DND-41 (cell line): ENCODE data around the gene SCAPER.
"Not testable (repeated sequence)": the region's sequence is repeated elsewhere in the genome, so short reads cannot be mapped to it uniquely, and the experiment has no call there.

ENCODE experiments used
- ATAC-seq: fragments of 200-7000 bp; cut with Tn5 transposase; 3 replicates; pipeline ENCODE4 v1.9.1; 2021; ENCODE audit warnings: low read depth; ENCODE audit not compliant: insufficient read depth
- DNase-seq: peaks from one replicate; pipeline ENCODE4 v3.0.0-alpha.2; 2020
- H2AFZ ChIP-seq: 2 replicates; pipeline ENCODE4 v1.6.0; 2012; ENCODE audit warnings: low read depth, low read length
- H3K27ac ChIP-seq: 2 replicates; pipeline ENCODE4 v1.5.1; 2012; ENCODE audit warnings: low read length, inconsistent platforms
- H3K27me3 ChIP-seq: fragments of 200-600 bp; sonication (generic); 2 replicates; pipeline ENCODE4 v1.6.0; 2012; ENCODE audit warnings: low read length, mild to moderate bottlenecking, inconsistent platforms; ENCODE audit not compliant: insufficient read depth, poor library complexity
- H3K36me3 ChIP-seq: 2 replicates; pipeline ENCODE4 v1.5.1; 2012; ENCODE audit warnings: low read length, inconsistent platforms; ENCODE audit not compliant: insufficient read depth
- H3K4me1 ChIP-seq: 2 replicates; pipeline ENCODE4 v1.5.1; 2012; ENCODE audit warnings: mild to moderate bottlenecking, low read length; ENCODE audit not compliant: insufficient read depth
- H3K4me2 ChIP-seq: 2 replicates; pipeline ENCODE4 v1.6.0; 2012; ENCODE audit warnings: mild to moderate bottlenecking, moderate library complexity, low read length, inconsistent platforms; ENCODE audit not compliant: insufficient read depth
- H3K4me3 ChIP-seq, 2 experiments: fragments of 200-600 bp in 1 of 2; shearing (Covaris generic) in 1 of 2; 2 replicates each; pipeline ENCODE4 v1.5.1; 2012 to 2016; ENCODE audit warnings: inconsistent platforms in 2 of 2, low read length in 2 of 2, mild to moderate bottlenecking in 2 of 2, low read depth in 1 of 2, moderate library complexity in 1 of 2
- H3K79me2 ChIP-seq: 2 replicates; pipeline ENCODE4 v1.6.0; 2012; ENCODE audit warnings: low read length, inconsistent platforms; ENCODE audit not compliant: insufficient read depth
- H3K9ac ChIP-seq: 2 replicates; pipeline ENCODE4 v1.6.0; 2012; ENCODE audit warnings: low read depth, mild to moderate bottlenecking, inconsistent platforms, low read length, moderate library complexity
- H3K9me3 ChIP-seq: 2 replicates; pipeline ENCODE4 v1.5.1; 2012; ENCODE audit warnings: low read length, moderate library complexity, mild to moderate bottlenecking, inconsistent platforms; ENCODE audit not compliant: insufficient read depth, severe bottlenecking
- H4K20me1 ChIP-seq: 2 replicates; pipeline ENCODE4 v1.6.0; 2012; ENCODE audit warnings: low read length; ENCODE audit not compliant: insufficient read depth
- CTCF ChIP-seq: IDR thresholded peaks from 2 replicates; pipeline ENCODE4 v1.5.1; 2012; ENCODE audit warnings: borderline replicate concordance, low read length, moderate library complexity, mild to moderate bottlenecking; ENCODE audit not compliant: poor library complexity, severe bottlenecking; ENCODE audit errors: extremely low read depth
- EZH2 ChIP-seq: IDR thresholded peaks from 3 replicates; pipeline ENCODE4 v1.6.1; 2012; ENCODE audit warnings: borderline replicate concordance, low read depth, mild to moderate bottlenecking, moderate library complexity, low read length, inconsistent platforms; ENCODE audit not compliant: severe bottlenecking

SCAPER gene

GRCh38 chr15:76704032-76704431 is 201.1 kb downstream of the SCAPER start:
- H2AFZ ChIP-seq, H3K27ac ChIP-seq, H3K79me2 ChIP-seq, H3K27me3 ChIP-seq, ATAC-seq, H3K4me1 ChIP-seq, DNase-seq, H3K9me3 ChIP-seq, H4K20me1 ChIP-seq, H3K4me3 ChIP-seq, H3K9ac ChIP-seq, H3K4me2 ChIP-seq: not testable (repeated sequence)
- H3K36me3 ChIP-seq: peaks cover 26% of the 10 kb centered on the region

GRCh38 chr15:76696840-76697239 is 208.3 kb downstream of the SCAPER start:
- Histone ChIP-seq H4K20me1 (no peaks in the 10 kb centered on the region), H3K27me3 (no peaks in the 10 kb centered on the region), H3K4me1 (no peaks in the 10 kb centered on the region), H3K9me3 (no peaks in the 10 kb centered on the region), H3K9ac (no peak overlapping the region), H3K4me2 (no peak overlapping the region), H3K27ac (no peak overlapping the region), H3K4me3 (no peak overlapping the region), H2AFZ (no peak overlapping the region), H3K79me2 (no peaks in the 10 kb centered on the region), H3K36me3 (peaks cover 21% of the 10 kb centered on the region)
- TF ChIP-seq CTCF (no peak), EZH2 (no peak)
- no peak for ATAC-seq
- no peak for DNase-seq

GRCh38 chr15:76692546-76692945 is 212.6 kb downstream of the SCAPER start:
- not testable (repeated sequence) for H4K20me1 ChIP-seq, H3K4me1 ChIP-seq, ATAC-seq

GRCh38 chr15:76687592-76687991 is 217.5 kb downstream of the SCAPER start:
- not testable (repeated sequence) for H3K4me2 ChIP-seq, DNase-seq, H2AFZ ChIP-seq, H3K4me1 ChIP-seq, H3K36me3 ChIP-seq, H3K79me2 ChIP-seq, H3K9me3 ChIP-seq, H3K27ac ChIP-seq, H4K20me1 ChIP-seq, H3K9ac ChIP-seq, H3K4me3 ChIP-seq, ATAC-seq, H3K27me3 ChIP-seq

More at GRCh38 chr15:76692546-76692945, 212.6 kb downstream of the SCAPER start:
- not testable (repeated sequence) for H3K27me3 ChIP-seq, H3K9ac ChIP-seq, H3K4me3 ChIP-seq, H2AFZ ChIP-seq, H3K27ac ChIP-seq, H3K36me3 ChIP-seq, DNase-seq, H3K4me2 ChIP-seq, H3K9me3 ChIP-seq, H3K79me2 ChIP-seq

- ATAC-seq: no peak
- no peaks in the 10 kb centered on the region for H3K27me3 ChIP-seq
Measured at GRCh38 chr15:76684002-76684401, 221.1 kb downstream of the SCAPER start.

More at GRCh38 chr15:76684002-76684401, 221.1 kb downstream of the SCAPER start:
- H3K27ac ChIP-seq: no peak overlapping the region
- H3K9me3 ChIP-seq: no peaks in the 10 kb centered on the region
- DNase-seq: no peak
- H3K4me1 ChIP-seq: no peaks in the 10 kb centered on the region
- no peaks in the 10 kb centered on the region for H3K79me2 ChIP-seq
- no peak overlapping the region for H3K4me2 ChIP-seq
- no peaks in the 10 kb centered on the region for H3K36me3 ChIP-seq
- H3K9ac ChIP-seq: no peak overlapping the region
- H2AFZ ChIP-seq: no peak overlapping the region
- H3K4me3 ChIP-seq: no peak overlapping the region
- no peak for TF ChIP-seq CTCF
- no peak for TF ChIP-seq EZH2
- no peaks in the 10 kb centered on the region for H4K20me1 ChIP-seq
